Stimulated activated CD8-positive, alpha-beta memory T cell treated with anti-CD3 and anti-CD28 coated beads, Interleukin-7, amount 100 ng/mL, for 1 hour (primary cell): ENCODE data around the gene B9D1.

ENCODE experiments used
- DNase-seq, 2 donors: peaks; one replicate each; pipeline ENCODE4 v3.0.0-alpha.2; 2020; ENCODE audit warnings: low read depth in 2 of 2

The B9D1 gene

GRCh38 chr17:19388791-19389785, 26.6 kb upstream of the B9D1 start:
- DNase-seq = no peak

GRCh38 chr17:19387921-19388521, 25.5 kb upstream of the B9D1 start:
- no peak for DNase-seq

- no peak for DNase-seq
Observed at GRCh38 chr17:19386974-19387920, 24.7 kb upstream of the B9D1 start, which contains the start of gene MFAP4. TSS of gene MFAP4 (minus strand) at chr17:19387190. CDS start at chr17:19387155, 35 bp downstream.

DNA sequence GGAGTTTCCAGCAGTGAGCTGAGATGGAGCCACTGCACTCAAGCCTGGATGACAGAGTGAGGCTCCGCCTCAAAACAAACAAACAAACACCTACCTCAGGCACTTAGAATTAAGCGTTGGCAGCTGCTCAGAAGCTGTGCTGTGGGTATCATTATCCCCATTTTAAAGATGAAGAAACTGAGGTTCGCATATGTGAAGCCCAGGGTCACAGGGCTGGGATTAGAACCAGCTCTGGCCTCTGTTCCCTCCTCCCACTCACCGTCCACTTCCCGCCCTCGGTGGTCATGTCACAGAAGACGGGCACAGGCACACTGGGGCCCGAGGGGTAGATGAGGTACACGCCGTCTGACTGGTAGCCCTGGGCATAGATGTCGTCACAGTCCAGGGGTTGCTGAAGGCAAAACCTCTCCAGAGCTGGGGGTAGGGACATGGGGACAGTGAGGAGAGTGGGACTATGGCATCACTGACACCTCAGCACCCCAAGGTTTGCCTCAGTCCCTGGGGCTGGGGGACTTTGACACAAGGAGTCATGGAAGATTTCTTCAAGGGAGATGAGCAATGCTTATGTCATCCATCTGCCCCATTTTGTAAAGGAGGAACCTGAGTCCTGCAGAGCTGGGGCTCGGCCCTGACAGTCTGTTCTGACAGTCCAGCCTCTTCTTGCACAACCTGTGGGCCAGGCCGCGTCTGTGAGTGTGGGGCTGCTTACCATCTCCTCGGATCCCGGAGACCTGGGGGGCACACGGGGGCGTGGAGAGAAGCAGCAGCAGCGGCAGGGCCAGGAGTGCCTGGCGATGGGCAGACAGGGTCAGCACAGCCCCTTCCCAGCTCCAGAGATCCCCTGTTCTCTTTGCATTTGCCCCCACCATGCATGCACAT, 23.8 kb upstream of the B9D1 start:
- no peak for DNase-seq

GRCh38 chr17:19385521-19385983, 23.0 kb upstream of the B9D1 start:
- no peak for DNase-seq

GRCh38 chr17:19384723-19385391, 22.3 kb upstream of the B9D1 start:
- DNase-seq = no peak

- DNase-seq = no peak
Observed at GRCh38 chr17:19383681-19384470, 21.4 kb upstream of the B9D1 start.

DNA sequence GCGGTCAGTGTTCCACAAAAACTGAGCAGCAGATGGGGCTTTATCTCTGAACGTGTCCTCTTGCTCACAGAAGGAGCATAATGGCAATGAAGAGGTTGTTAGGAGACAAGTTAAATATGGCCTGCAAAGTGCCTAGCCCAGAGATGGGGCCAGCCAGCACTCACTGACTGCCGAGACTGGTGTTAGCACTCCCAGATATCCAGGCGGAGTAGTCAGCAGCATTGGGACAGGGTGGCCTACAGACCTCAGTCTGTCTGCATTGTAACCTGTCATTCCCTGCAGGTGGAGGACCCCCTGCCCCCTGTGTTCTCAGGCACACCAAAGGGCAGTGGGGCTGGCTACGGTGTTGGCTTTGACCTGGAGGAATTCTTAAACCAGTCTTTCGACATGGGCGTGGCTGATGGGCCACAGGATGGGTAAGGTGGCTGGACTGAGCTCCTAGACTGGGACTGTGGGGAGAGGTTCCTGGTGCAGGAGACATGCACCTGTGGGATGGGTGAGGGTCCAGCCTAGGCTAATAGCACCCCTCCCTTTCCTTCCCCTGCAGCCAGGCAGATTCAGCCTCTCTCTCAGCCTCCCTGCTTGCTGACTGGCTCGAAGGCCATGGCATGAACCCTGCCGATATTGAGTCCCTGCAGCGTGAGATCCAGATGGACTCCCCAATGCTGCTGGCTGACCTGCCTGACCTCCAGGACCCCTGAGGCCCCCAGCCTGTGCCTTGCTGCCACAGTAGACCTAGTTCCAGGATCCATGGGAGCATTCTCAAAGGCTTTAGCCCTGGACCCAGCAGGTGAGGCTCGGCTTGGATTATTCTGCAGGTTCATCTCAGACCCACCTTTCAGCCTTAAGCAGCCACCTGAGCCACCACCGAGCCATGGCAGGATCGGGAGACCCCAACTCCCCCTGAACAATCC, 20.3 kb upstream of the B9D1 start:
- no peak for DNase-seq

DNA sequence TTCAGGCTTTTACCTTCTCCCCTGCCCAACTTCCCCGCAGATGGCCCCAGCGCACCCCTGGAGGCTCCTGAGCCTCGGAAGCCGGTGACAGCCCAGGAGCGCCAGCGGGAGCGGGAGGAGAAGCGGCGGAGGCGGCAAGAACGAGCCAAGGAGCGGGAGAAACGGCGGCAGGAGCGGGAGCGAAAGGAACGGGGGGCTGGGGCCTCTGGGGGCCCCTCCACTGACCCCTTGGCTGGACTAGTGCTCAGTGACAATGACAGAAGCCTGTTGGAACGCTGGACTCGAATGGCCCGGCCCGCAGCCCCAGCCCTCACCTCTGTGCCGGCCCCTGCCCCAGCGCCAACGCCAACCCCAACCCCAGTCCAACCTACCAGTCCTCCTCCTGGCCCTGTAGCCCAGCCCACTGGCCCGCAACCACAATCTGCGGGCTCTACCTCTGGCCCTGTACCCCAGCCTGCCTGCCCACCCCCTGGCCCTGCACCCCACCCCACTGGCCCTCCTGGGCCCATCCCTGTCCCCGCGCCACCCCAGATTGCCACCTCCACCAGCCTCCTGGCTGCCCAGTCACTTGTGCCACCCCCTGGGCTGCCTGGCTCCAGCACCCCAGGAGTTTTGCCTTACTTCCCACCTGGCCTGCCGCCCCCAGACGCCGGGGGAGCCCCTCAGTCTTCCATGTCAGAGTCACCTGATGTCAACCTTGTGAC, 19.4 kb upstream of the B9D1 start:
- DNase-seq = no peak

DNA sequence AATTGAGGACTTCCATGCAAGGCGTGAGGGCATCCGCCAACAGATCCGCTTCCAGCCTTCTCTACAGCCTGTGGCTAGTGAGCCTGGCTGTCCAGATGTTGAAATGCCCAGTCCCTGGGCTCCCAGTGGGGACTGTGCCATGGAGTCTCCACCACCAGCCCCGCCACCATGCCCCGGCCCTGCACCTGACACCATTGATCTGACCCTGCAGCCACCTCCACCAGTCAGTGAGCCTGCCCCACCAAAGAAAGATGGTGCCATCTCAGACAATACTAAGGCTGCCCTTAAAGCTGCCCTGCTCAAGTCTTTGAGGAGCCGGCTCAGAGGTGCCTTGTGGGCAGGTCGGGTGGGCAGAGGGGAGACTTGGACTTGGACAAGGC, 18.8 kb upstream of the B9D1 start:
- DNase-seq = no peak

DNA sequence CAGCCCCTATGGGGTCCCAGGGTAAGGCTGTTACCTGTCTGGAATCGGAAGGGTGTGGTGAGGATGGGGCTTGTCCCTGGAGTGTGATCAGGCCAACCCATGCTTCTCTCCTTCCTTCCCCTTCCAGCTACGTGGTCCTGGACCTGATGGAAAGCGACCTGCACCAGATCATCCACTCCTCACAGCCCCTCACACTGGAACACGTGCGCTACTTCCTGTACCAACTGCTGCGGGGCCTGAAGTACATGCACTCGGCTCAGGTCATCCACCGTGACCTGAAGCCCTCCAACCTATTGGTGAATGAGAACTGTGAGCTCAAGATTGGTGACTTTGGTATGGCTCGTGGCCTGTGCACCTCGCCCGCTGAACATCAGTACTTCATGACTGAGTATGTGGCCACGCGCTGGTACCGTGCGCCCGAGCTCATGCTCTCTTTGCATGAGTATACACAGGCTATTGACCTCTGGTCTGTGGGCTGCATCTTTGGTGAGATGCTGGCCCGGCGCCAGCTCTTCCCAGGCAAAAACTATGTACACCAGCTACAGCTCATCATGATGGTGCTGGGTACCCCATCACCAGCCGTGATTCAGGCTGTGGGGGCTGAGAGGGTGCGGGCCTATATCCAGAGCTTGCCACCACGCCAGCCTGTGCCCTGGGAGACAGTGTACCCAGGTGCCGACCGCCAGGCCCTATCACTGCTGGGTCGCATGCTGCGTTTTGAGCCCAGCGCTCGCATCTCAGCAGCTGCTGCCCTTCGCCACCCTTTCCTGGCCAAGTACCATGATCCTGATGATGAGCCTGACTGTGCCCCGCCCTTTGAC, 18.2 kb upstream of the B9D1 start:
- DNase-seq = no peak

DNA sequence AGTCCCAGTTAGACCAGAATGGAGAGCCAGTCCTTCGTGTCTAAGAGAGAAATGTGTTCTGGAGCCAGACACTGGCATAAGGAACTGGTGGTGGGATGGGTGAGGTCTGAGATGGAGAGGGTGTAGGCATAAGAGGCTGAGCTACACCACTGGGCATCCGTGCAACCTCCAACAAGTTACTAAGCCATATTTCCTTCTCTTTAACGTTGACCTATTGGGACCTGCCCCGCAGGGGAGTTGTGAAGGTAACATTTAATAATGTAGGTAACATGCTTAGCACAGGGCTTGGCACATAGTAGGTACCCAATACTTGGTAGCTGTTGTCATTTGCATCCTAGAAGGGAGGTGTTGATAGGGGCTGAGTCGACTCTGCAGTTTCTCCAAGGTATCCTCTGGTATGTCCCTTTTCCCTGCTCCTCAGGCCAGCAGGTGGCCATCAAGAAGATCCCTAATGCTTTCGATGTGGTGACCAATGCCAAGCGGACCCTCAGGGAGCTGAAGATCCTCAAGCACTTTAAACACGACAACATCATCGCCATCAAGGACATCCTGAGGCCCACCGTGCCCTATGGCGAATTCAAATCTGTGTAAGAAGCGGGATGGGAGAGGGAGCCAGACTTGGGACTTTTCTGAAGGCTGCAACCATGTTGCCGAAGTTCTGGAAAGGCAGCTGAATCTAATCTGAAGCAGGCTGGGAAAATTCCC, 17.0 kb upstream of the B9D1 start:
- DNase-seq = no peak

GRCh38 chr17:19378416-19379360, 16.2 kb upstream of the B9D1 start, which contains the start of gene MAPK7:
TSS of gene MAPK7 (plus strand) at chr17:19378498. CDS start at chr17:19378901, 403 bp downstream.
- DNase-seq = no peak

DNA sequence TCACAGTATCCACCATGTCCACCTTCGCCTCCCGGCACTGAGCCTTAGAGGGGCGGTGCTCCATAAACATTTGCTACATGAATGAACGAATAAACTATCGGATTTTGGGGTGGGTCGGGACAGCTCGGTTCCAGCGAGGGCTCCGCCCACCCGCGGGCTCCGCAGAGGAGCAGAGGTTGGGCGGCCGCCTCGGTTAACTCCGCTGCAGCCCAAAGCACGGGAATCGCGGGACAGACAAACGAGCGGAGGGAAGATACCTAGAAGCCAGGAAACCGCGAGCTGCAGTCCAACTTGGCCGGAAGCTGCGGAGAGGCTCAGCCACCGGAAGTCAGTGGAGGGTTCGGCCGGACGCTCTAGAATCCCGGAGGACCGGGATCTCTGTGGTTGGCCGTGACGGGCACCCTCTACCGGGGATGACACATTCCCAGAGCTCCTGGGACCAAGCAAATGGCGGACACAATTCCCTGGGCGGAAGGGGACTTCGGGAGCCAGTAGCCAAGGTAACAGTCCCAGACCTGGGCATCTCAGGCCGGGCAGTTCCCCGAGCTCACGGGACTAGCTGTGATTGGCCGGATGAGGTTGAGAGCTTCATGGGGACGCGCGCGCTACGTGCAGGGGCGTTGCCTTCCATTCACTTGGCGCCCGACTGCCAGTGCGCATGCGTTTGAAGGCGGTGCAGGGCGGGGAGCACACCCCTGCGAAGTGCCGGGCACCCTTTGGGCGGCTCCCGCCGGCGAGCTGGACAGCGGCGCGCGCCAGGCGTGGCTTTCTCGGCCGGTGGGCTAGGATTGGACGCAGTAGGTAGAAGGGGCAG, 15.3 kb upstream of the B9D1 start:
- DNase-seq = peak; percentile 81 to 88
